ENCODE measurements around the gene RUNX3. TPM values are rescaled to one million over a fixed set of nuclear protein-coding genes. Genes with fewer than 3 reads are reported as not detected.

Gene RUNX3
- total RNA-seq, 1 donor from 2014 or later: 13.1 TPM

- Histone ChIP-seq H3K27ac (peak overlapping the region; percentile 80), H3K4me3 (peak overlapping the region; percentile 44)
Observed at GRCh38 chr1:24927473-24927872, 2.6 kb downstream of the RUNX3 start.

GRCh38 chr1:24926563-24927249 lies 3.4 kb downstream of the RUNX3 start:
- TF ChIP-seq CTCF (IDR thresholded peaks at IDR 0.05): no peak
- ATAC-seq (no peak), DNase-seq (no peak)
- peak overlapping the region; percentile 44 for H3K4me3 ChIP-seq
- no peaks in the 10 kb centered on the region for H3K36me3 ChIP-seq
- peaks cover 28% of the 10 kb centered on the region for H3K4me1 ChIP-seq
- peak overlapping the region; percentile 80 for H3K27ac ChIP-seq
- peaks cover 58% of the 10 kb centered on the region for H3K27me3 ChIP-seq
- H3K9me3 ChIP-seq: no peaks in the 10 kb centered on the region
- intact Hi-C loops (cut with DNase I): no loop called here

More at GRCh38 chr1:24927473-24927872, 2.6 kb downstream of the RUNX3 start:
- DNase-seq (no peak), ATAC-seq (no peak)
- H3K4me1 ChIP-seq: peaks cover 33% of the 10 kb centered on the region
- H3K27me3 ChIP-seq: peaks cover 65% of the 10 kb centered on the region
- TF ChIP-seq CTCF (IDR thresholded peaks at IDR 0.05): no peak
- no peaks in the 10 kb centered on the region for H3K9me3 ChIP-seq
- no peaks in the 10 kb centered on the region for H3K36me3 ChIP-seq
- intact Hi-C loops (cut with DNase I): no loop called here

- Histone ChIP-seq H3K27ac (no peak overlapping the region), H3K4me1 (peaks cover 25% of the 10 kb centered on the region), H3K36me3 (no peaks in the 10 kb centered on the region), H3K4me3 (no peak overlapping the region), H3K27me3 (peaks cover 50% of the 10 kb centered on the region), H3K9me3 (no peaks in the 10 kb centered on the region)
- no peak for TF ChIP-seq CTCF (IDR thresholded peaks at IDR 0.05)
- no peak for ATAC-seq
- DNase-seq: no peak
- intact Hi-C loops (cut with DNase I): no loop called here
Observed at GRCh38 chr1:24925963-24926362, 4.1 kb downstream of the RUNX3 start.

- Histone ChIP-seq H3K4me3 (no peak overlapping the region), H3K27ac (no peak overlapping the region), H3K27me3 (peaks cover 43% of the 10 kb centered on the region), H3K9me3 (no peaks in the 10 kb centered on the region), H3K36me3 (no peaks in the 10 kb centered on the region), H3K4me1 (peaks cover 19% of the 10 kb centered on the region)
- no peak for TF ChIP-seq CTCF (IDR thresholded peaks at IDR 0.05)
- no peak for ATAC-seq
- intact Hi-C loops (cut with DNase I): no loop called here
- no peak for DNase-seq
Observed at GRCh38 chr1:24925082-24925779, 4.8 kb downstream of the RUNX3 start.

GRCh38 chr1:24923485-24924113 lies 6.5 kb downstream of the RUNX3 start:
- Histone ChIP-seq H3K27ac (no peak overlapping the region), H3K4me3 (no peak overlapping the region), H3K9me3 (no peaks in the 10 kb centered on the region), H3K4me1 (peaks cover 14% of the 10 kb centered on the region), H3K27me3 (peaks cover 31% of the 10 kb centered on the region), H3K36me3 (no peaks in the 10 kb centered on the region)
- DNase-seq: no peak
- no peak for TF ChIP-seq CTCF (IDR thresholded peaks at IDR 0.05)
- intact Hi-C loops (cut with DNase I): no loop called here
- no peak for ATAC-seq

Measured in upper lobe of right lung (tissue), 1 donor.